CD14-positive monocyte (primary cell): Measurements from ENCODE around the gene PLS1. TPM values are rescaled to one million over a fixed set of nuclear protein-coding genes. Genes with fewer than 3 reads are reported as not detected.

ENCODE experiments used
- DNase-seq, 3 donors: peaks; one replicate each; pipeline ENCODE4 v3.0.0-alpha.2; 2011 to 2022
- H2AFZ ChIP-seq: 2 replicates; pipeline ENCODE4 v1.6.0; 2012; ENCODE audit warnings: mild to moderate bottlenecking, low read depth, low read length, inconsistent platforms; ENCODE audit not compliant: insufficient read depth, poor library complexity, severe bottlenecking
- H3K27ac ChIP-seq, 2 donors: 1 replicate in 1 of 2; 2 replicates in 1 of 2; pipeline ENCODE4 v1.5.1; 2012 to 2013; ENCODE audit warnings: low read length in 2 of 2, control low read depth in 1 of 2, inconsistent platforms in 1 of 2, low read depth in 1 of 2, mild to moderate bottlenecking in 1 of 2
- H3K27me3 ChIP-seq, 2 donors: one replicate each; pipeline versions ENCODE4 v1.6.0 to v1.6.1; 2011 to 2013; ENCODE audit warnings: low read length in 2 of 2; ENCODE audit not compliant: control insufficient read depth in 2 of 2, insufficient read depth in 2 of 2
- H3K36me3 ChIP-seq, 2 donors: replicated peaks in 1 of 2; 1 replicate in 1 of 2; 2 replicates in 1 of 2; pipeline versions ENCODE4 v1.5.1 to v1.6.1; 2012 to 2013; ENCODE audit warnings: low read length in 2 of 2, control low read depth in 1 of 2, inconsistent platforms in 1 of 2, mild to moderate bottlenecking in 1 of 2; ENCODE audit not compliant: insufficient read depth in 2 of 2, control insufficient read depth in 1 of 2
- H3K4me1 ChIP-seq, 2 donors: 1 replicate in 1 of 2; 2 replicates in 1 of 2; pipeline versions ENCODE4 v1.5.1 to v1.6.1; 2012 to 2013; ENCODE audit warnings: low read length in 2 of 2, control low read depth in 1 of 2, inconsistent platforms in 1 of 2, mild to moderate bottlenecking in 1 of 2, moderate library complexity in 1 of 2; ENCODE audit not compliant: insufficient read depth in 2 of 2, control insufficient read depth in 1 of 2
- H3K4me2 ChIP-seq: replicated peaks from 2 replicates; pipeline ENCODE3; 2012; ENCODE audit warnings: low read length, moderate library complexity, mild to moderate bottlenecking; ENCODE audit not compliant: poor library complexity, severe bottlenecking; ENCODE audit errors: extremely low read depth
- H3K4me3 ChIP-seq, 3 experiments: fragments of 200-600 bp in 1 of 3; sonication (generic) in 1 of 3; replicated peaks in 1 of 3; 1 replicate in 2 of 3; 2 replicates in 1 of 3; pipeline ENCODE4 v1.5.1; 2011 to 2013; ENCODE audit warnings: low read length in 3 of 3, mild to moderate bottlenecking in 3 of 3, control low read depth in 2 of 3, low read depth in 2 of 3, inconsistent platforms in 1 of 3, moderate library complexity in 1 of 3
- H3K79me2 ChIP-seq: 2 replicates; pipeline ENCODE4 v1.6.0; 2012; ENCODE audit warnings: mild to moderate bottlenecking, control low read depth, inconsistent platforms, low read length, moderate library complexity; ENCODE audit not compliant: insufficient read depth
- H3K9ac ChIP-seq: 2 replicates; pipeline ENCODE4 v1.6.0; 2017; ENCODE audit warnings: low read length, mild to moderate bottlenecking; ENCODE audit not compliant: insufficient read depth, poor library complexity, severe bottlenecking
- H3K9me3 ChIP-seq, 2 donors: replicated peaks in 1 of 2; 1 replicate in 1 of 2; 2 replicates in 1 of 2; pipeline versions ENCODE4 v1.5.1 to v1.6.1; 2012 to 2013; ENCODE audit warnings: low read length in 2 of 2, control low read depth in 1 of 2; ENCODE audit not compliant: control insufficient read depth in 1 of 2, insufficient read depth in 1 of 2
- H4K20me1 ChIP-seq: 2 replicates; pipeline ENCODE4 v1.6.0; 2012; ENCODE audit warnings: mild to moderate bottlenecking, low read length, control low read depth, moderate library complexity; ENCODE audit not compliant: insufficient read depth
- H3K27ac Mint-ChIP-seq, 7 donors: one replicate each; pipeline ENCODE4 v1.8.0; 2020; ENCODE audit warnings: mild to moderate bottlenecking in 7 of 7, mixed read lengths in 7 of 7, moderate library complexity in 6 of 7, inconsistent platforms in 2 of 7
- H3K27me3 Mint-ChIP-seq, 3 donors: one replicate each; pipeline ENCODE4 v1.8.0; 2021 to 2022; ENCODE audit warnings: low read depth in 3 of 3, mild to moderate bottlenecking in 3 of 3, mixed read lengths in 3 of 3, moderate library complexity in 3 of 3, inconsistent platforms in 1 of 3
- H3K36me3 Mint-ChIP-seq, 2 donors: one replicate each; pipeline ENCODE4 v1.8.0; 2020; ENCODE audit warnings: mixed read lengths in 2 of 2, inconsistent platforms in 1 of 2, mild to moderate bottlenecking in 1 of 2
- H3K4me1 Mint-ChIP-seq: one replicate; pipeline ENCODE4 v1.8.0; 2020; ENCODE audit warnings: mild to moderate bottlenecking, mixed read lengths
- H3K4me3 Mint-ChIP-seq, 2 donors: one replicate each; pipeline ENCODE4 v1.8.0; 2020; ENCODE audit warnings: mild to moderate bottlenecking in 2 of 2, mixed read lengths in 2 of 2, moderate library complexity in 1 of 2
- H3K9me3 Mint-ChIP-seq, 7 donors: one replicate each; pipeline ENCODE4 v1.8.0; 2020 to 2022; ENCODE audit warnings: mixed read lengths in 7 of 7, mild to moderate bottlenecking in 6 of 7, moderate library complexity in 6 of 7, inconsistent platforms in 2 of 7
- CTCF ChIP-seq: fragments of 200-600 bp; IDR thresholded peaks from one replicate; pipeline ENCODE4 v1.8.0; 2022; ENCODE audit warnings: antibody characterized with exemption, mild to moderate bottlenecking
- WGBS: methylation state at CpG from one replicate; pipeline ENCODE4 v1.1.5; 2013; ENCODE audit warnings: missing lambda C conversion rate; ENCODE audit not compliant: insufficient coverage; 5-methylcytosine and 5-hydroxymethylcytosine counted together
- intact Hi-C, 2 donors: fragments of 100-400 bp; cut with micrococcal nuclease; formaldehyde crosslinking; loops; one replicate each; pipeline versions ENCODE4 v1.15.0 to v1.15.1; 2023
- polyA plus RNA-seq, 3 donors: library from polyadenylated mRNA; depleted of rRNA in 1 of 3; unstranded in 2 of 3; stranded (reverse) in 1 of 3; fragments of 300-500 nt in 2 of 3; fragments of >200 nt in 1 of 3; fragmentation: Illumina TruSeq in 2 of 3; gene quantifications; 1 replicate in 2 of 3; 2 replicates in 1 of 3; pipeline ENCODE4 v1.2.3, GENCODE V29; 2012 to 2021

Gene PLS1
- polyA plus RNA-seq, 3 donors = 0.09 to 0.17 TPM; not detected in 1

GRCh38 chr3:142723968-142724681, 127.9 kb downstream of the PLS1 start, which contains the start of gene TRPC1:
Gene TRPC1 (plus strand): TSS chr3:142724034. CDS start chr3:142724560, 526 bp downstream.
- H3K36me3 Mint-ChIP-seq = no peaks in the 10 kb centered on the region
- TF ChIP-seq CTCF = no peak
- H3K9ac ChIP-seq = peak within 1 kb of the TSS; percentile 57
- H3K4me1 Mint-ChIP-seq = peaks cover 9% of the 10 kb centered on the region
- no peaks in the 10 kb centered on the region for H4K20me1 ChIP-seq
- peaks cover 3 to 11% (median 4%) of the 10 kb centered on the region in 7 donors for H3K9me3 Mint-ChIP-seq
- peak within 1 kb of the TSS; percentile 85 to 92 for H3K4me3 Mint-ChIP-seq
- peak within 1 kb of the TSS; percentile 33 to 75 (median 51) for H3K4me3 ChIP-seq
- H3K27me3 ChIP-seq = peaks cover 30 to 38% of the 10 kb centered on the region in 2 donors
- H3K27ac ChIP-seq = no peak within 1 kb of the TSS
- peaks cover 8 to 12% of the 10 kb centered on the region in 2 donors for H3K4me1 ChIP-seq
- H3K27ac Mint-ChIP-seq = peak within 1 kb of the TSS in 4 of 7 donors; percentile 51 to 89 (median 66)
- peaks cover 41 to 69% (median 51%) of the 10 kb centered on the region in 3 donors for H3K27me3 Mint-ChIP-seq
- H3K36me3 ChIP-seq = no peaks in the 10 kb centered on the region
- peak within 1 kb of the TSS; percentile 80 for H3K4me2 ChIP-seq
- DNase-seq = peak; percentile 56 to 73 (median 72)
- under 1% methylated on average over 50 of the region's 73 CpGs for WGBS
- H3K79me2 ChIP-seq = no peaks in the 10 kb centered on the region
- H2AFZ ChIP-seq = peak within 1 kb of the TSS; percentile 83
- intact Hi-C loops = no loop called here
- peaks cover 0 to 10% of the 10 kb centered on the region in 2 donors for H3K9me3 ChIP-seq

GRCh38 chr3:142724682-142725356, 128.6 kb downstream of the PLS1 start:
- Histone ChIP-seq H3K36me3 (no peaks in the 10 kb centered on the region), H3K4me3 (peak overlapping the region; percentile 33 to 75 (median 51)), H3K9ac (peak overlapping the region; percentile 57), H4K20me1 (no peaks in the 10 kb centered on the region), H3K4me2 (peak overlapping the region; percentile 80), H2AFZ (peak overlapping the region; percentile 83), H3K9me3 (peaks cover 0 to 10% of the 10 kb centered on the region in 2 donors), H3K79me2 (no peaks in the 10 kb centered on the region), H3K27ac (no peak overlapping the region), H3K27me3 (peaks cover 30 to 38% of the 10 kb centered on the region in 2 donors), H3K4me1 (peaks cover 8 to 12% of the 10 kb centered on the region in 2 donors)
- H3K27me3 Mint-ChIP-seq = peaks cover 41 to 69% (median 51%) of the 10 kb centered on the region in 3 donors
- peaks cover 3 to 11% (median 4%) of the 10 kb centered on the region in 7 donors for H3K9me3 Mint-ChIP-seq
- H3K4me1 Mint-ChIP-seq = peaks cover 9% of the 10 kb centered on the region
- intact Hi-C loops = no loop called here
- H3K36me3 Mint-ChIP-seq = no peaks in the 10 kb centered on the region
- no peak for TF ChIP-seq CTCF
- H3K4me3 Mint-ChIP-seq = peak overlapping the region; percentile 79 to 89
- H3K27ac Mint-ChIP-seq = peak overlapping the region in 1 of 7 donors; percentile 50
- 12% methylated on average over 27 of the region's 35 CpGs for WGBS
- DNase-seq = peak in 1 of 3 donors; percentile 2
